K562 (cell line): Measurements from ENCODE around the gene CCND3. TPM values are rescaled to one million over a fixed set of nuclear protein-coding genes. Genes with fewer than 3 reads are reported as not detected.

Experiments used
- ARID1B ChIP-seq: fragments of 450-650 bp; IDR thresholded peaks from 2 replicates; pipeline ENCODE4 v1.6.1; 2016; ENCODE audit warnings: antibody characterized with exemption, mild to moderate bottlenecking, inconsistent platforms
- CHD4 ChIP-seq: fragments of 200-600 bp; sonication (generic); IDR thresholded peaks from 3 replicates; pipeline ENCODE4 v1.6.1; 2012; ENCODE audit warnings: low read depth, mild to moderate bottlenecking, mixed read lengths, low read length, inconsistent platforms; ENCODE audit not compliant: insufficient read depth, insufficient replicate concordance, poor library complexity, severe bottlenecking
- DPF2 ChIP-seq: fragments of 450-650 bp; IDR thresholded peaks from 2 replicates; pipeline ENCODE4 v1.6.1; 2016
- ELF1 ChIP-seq: fragments of 200-800 bp; sonication (Bioruptor generic); IDR thresholded peaks from 2 replicates; pipeline ENCODE4 v1.6.1; 2016; ENCODE audit warnings: missing genetic modification characterization, missing compliant biosample characterization
- ETV1 ChIP-seq: fragments of 450-650 bp; conservative IDR thresholded peaks from 2 replicates; pipeline ENCODE4 v1.6.1; 2016; ENCODE audit warnings: missing genetic modification characterization, control low read depth, low read depth, missing compliant biosample characterization
- ETV5 ChIP-seq: sonication (generic); formaldehyde crosslinking; IDR thresholded peaks from 2 replicates; pipeline ENCODE4 v1.4.0; 2020; ENCODE audit warnings: low read depth, mild to moderate bottlenecking, missing genetic modification reagents
- GABPA ChIP-seq: fragments of 200-800 bp; sonication (Bioruptor generic); conservative IDR thresholded peaks from 2 replicates; pipeline ENCODE4 v1.6.1; 2016; ENCODE audit warnings: low read depth, missing genetic modification characterization, missing compliant biosample characterization
- GATAD2A ChIP-seq: fragments of 450-650 bp; IDR thresholded peaks from 2 replicates; pipeline ENCODE4 v1.6.1; 2017
- LEF1 ChIP-seq: fragments of 450-650 bp; IDR thresholded peaks from 2 replicates; pipeline ENCODE4 v1.6.1; 2016; ENCODE audit warnings: mild to moderate bottlenecking
- MAFK ChIP-seq: IDR thresholded peaks from 2 replicates; pipeline ENCODE4 v1.6.1; 2011; ENCODE audit warnings: low read length, improper control_type of control experiment
- NR2C1 ChIP-seq, 2 experiments: fragments of 450-650 bp; IDR thresholded peaks; 2 replicates each; pipeline ENCODE4 v1.6.1; 2017; ENCODE audit warnings: mild to moderate bottlenecking in 2 of 2, antibody characterized with exemption in 1 of 2, inconsistent platforms in 1 of 2, missing compliant biosample characterization in 1 of 2, missing genetic modification characterization in 1 of 2
- NR2C2 ChIP-seq, 2 experiments: fragments of 200-800 bp in 1 of 2; sonication (Bioruptor generic) in 1 of 2; sonication (generic) in 1 of 2; formaldehyde crosslinking in 1 of 2; IDR thresholded peaks; 2 replicates each; pipeline versions ENCODE4 v1.6.1 to v1.8.0; 2016 to 2022; ENCODE audit warnings: mild to moderate bottlenecking in 1 of 2, missing compliant biosample characterization in 1 of 2, missing genetic modification characterization in 1 of 2, missing genetic modification reagents in 1 of 2
- PHF8 ChIP-seq: fragments of 200-600 bp; sonication (generic); IDR thresholded peaks from 2 replicates; pipeline ENCODE4 v1.6.1; 2012; ENCODE audit warnings: mixed run types, mild to moderate bottlenecking, inconsistent platforms, low read length, moderate library complexity, borderline replicate concordance
- POLR2AphosphoS5 ChIP-seq: IDR thresholded peaks from 2 replicates; pipeline ENCODE4 v1.6.1; 2011; ENCODE audit warnings: mild to moderate bottlenecking, low read depth, low read length, moderate library complexity; ENCODE audit not compliant: control insufficient read depth, insufficient read depth
- RAD21 ChIP-seq, 2 experiments: fragments of 250-450 bp in 1 of 2; fragments of 450-650 bp in 1 of 2; sonication (Bioruptor Pico) in 1 of 2; formaldehyde crosslinking in 1 of 2; IDR thresholded peaks in 1 of 2; conservative IDR thresholded peaks in 1 of 2; 2 replicates each; pipeline versions ENCODE4 v1.4.0 to v1.8.0; 2020 to 2022; ENCODE audit warnings: mild to moderate bottlenecking in 2 of 2, moderate library complexity in 1 of 2
- RCOR1 ChIP-seq, 2 experiments: IDR thresholded peaks; 2 replicates each; pipeline ENCODE4 v1.6.1; 2012; ENCODE audit warnings: low read depth in 2 of 2, low read length in 2 of 2, borderline replicate concordance in 1 of 2, improper control_type of control experiment in 1 of 2
- STAT5B ChIP-seq: fragments of 250-450 bp; sonication (Bioruptor Pico); IDR thresholded peaks from 2 replicates; pipeline ENCODE4 v1.8.0; 2021; ENCODE audit warnings: mild to moderate bottlenecking, inconsistent platforms
- ZNF644 ChIP-seq: fragments of 200-800 bp; sonication (Bioruptor generic); IDR thresholded peaks from 2 replicates; pipeline ENCODE4 v1.6.1; 2016; ENCODE audit warnings: low read depth, missing genetic modification characterization, missing compliant biosample characterization
- polyA plus RNA-seq, 8 experiments: library from polyadenylated mRNA; depleted of rRNA in 4 of 8; stranded (reverse) in 5 of 8; unstranded in 3 of 8; fragments of >200 nt; fragmentation: Nextera tagmentation in 2 of 8; fragmentation: Illumina TruSeq in 1 of 8; extraction: Ambion mirVana in 2 of 8; extraction: Trizol in 1 of 8; gene quantifications; 2 replicates each; pipeline versions ENCODE4 v1.2.1 to v1.2.3, GENCODE V29; 2011 to 2014; ENCODE audit warnings: inconsistent platforms in 1 of 8, missing spikeins in 1 of 8
- total RNA-seq, 7 experiments: library from RNA; depleted of rRNA in 6 of 7; stranded (reverse); fragments of >200 nt in 6 of 7; fragmentation: Illumina TruSeq in 2 of 7; extraction: Trizol in 2 of 7; gene quantifications; 2 replicates each; pipeline versions ENCODE4 v1.2.1 to v1.2.3, GENCODE V29; 2011 to 2021; ENCODE audit warnings: low replicate concordance in 1 of 7
- TF ChIP-seq, protein P1 (sequence below): fragments of 450-650 bp; formaldehyde crosslinking; IDR thresholded peaks from 2 replicates; pipeline ENCODE4 v1.4.0; 2020; ENCODE audit warnings: mild to moderate bottlenecking, moderate library complexity
- TF ChIP-seq, protein P2 (sequence below): fragments of 450-650 bp; formaldehyde crosslinking; IDR thresholded peaks from 2 replicates; pipeline ENCODE4 v1.4.0; 2022; ENCODE audit warnings: mild to moderate bottlenecking, moderate library complexity

CCND3 gene
- total and polyA plus RNA-seq, 9 of the 15 experiments (the other 6 are each of a cell fraction or from before 2014, with no cell fraction given), result 21.5 to 204 (median 97.4) TPM

DNA sequence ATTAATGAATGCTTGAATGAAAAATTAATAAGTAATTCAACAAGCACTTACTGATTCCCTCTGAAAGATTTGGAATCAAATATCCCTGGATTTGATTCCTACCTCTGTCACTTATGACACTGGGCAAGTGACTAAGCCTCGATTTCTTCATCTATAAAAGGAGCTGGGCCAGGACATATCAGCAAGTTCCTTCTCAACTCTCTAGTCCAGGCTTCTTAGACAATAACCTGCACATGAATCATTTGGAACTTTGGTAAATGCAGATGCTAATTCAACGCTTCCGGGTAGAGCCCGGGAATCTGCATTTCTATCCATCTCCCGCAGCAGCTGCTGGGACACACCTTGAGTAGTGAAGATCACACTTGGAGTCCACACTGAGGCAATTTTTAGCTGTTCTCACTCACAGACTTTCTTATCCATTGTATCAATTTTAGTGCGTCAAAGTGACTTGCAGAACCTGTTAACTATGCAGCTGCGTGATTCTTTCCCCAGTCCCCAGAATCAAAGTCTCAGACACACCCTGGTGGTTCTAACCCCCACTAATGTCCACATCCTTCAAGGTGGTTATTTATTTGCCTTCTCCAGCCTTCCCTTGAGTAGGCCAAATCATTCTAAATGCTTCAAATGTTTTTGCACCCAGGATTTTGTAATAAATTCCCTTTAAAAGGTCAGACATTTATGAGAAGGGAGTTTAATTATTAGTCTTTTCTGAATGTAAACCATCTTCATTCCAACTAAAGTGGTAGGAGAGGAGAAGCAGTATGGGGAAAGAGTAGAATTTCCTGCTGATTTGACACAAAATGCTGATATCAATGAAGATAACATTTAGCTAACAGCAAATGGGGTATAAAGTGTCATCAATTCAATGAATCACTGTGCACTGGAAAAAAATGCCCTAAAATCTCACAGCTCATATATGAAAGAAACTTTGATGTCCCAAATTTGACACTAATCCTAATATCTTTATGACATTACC, 26.0 kb upstream of the CCND3 start (continued):
- TF ChIP-seq MAFK (peak; percentile 43; the same call in 1 of the 2 replicates), CHD4 (peak; percentile 54), NR2C1 (IDR thresholded peaks at IDR 0.05) (no peak), NR2C1 (tag; IDR thresholded peaks at IDR 0.05) (0 out of 2 replicates have a peak, but pooled peaks have one; percentile 9), ELF1 (tag) (peak; percentile 96), RAD21 (CRISPR knock-in tag; conservative IDR thresholded peaks at IDR 0.05 in 1 of 2, IDR thresholded peaks at IDR 0.05 in 1 of 2) (peak; percentile 30 to 34; a peak in 3 of 4 replicates), ZNF644 (tag) (peak; percentile 86), RCOR1 (IDR thresholded peaks at IDR 0.05; ENCODE audit: borderline replicate concordance in 1 of 2, low read depth in 2 of 2, low read length in 2 of 2) (peak in 1 of 2 experiments; percentile 34; a peak in 2 of 4 replicates), GATAD2A (peak; percentile 62; the same call in 1 of the 2 replicates), LEF1 (no peak), POLR2AphosphoS5 (no peak), STAT5B (CRISPR knock-in tag) (peak; percentile 3; the same call in 1 of the 2 replicates), ETV1 (tag) (peak; percentile 90), PHF8 (peak; percentile 18; the same call in 1 of the 2 replicates), ARID1B (peak; percentile 5; the same call in 1 of the 2 replicates), DPF2 (peak; percentile 78), GABPA (tag) (peak; percentile 65), ETV5 (CRISPR knock-in tag) (0 out of 2 replicates have a peak, but pooled peaks have one; percentile 39), NR2C2 (CRISPR knock-in tag; IDR thresholded peaks at IDR 0.05) (no peak), NR2C2 (tag; IDR thresholded peaks at IDR 0.05) (peak; percentile 71)
- TF ChIP-seq, protein P1, sequence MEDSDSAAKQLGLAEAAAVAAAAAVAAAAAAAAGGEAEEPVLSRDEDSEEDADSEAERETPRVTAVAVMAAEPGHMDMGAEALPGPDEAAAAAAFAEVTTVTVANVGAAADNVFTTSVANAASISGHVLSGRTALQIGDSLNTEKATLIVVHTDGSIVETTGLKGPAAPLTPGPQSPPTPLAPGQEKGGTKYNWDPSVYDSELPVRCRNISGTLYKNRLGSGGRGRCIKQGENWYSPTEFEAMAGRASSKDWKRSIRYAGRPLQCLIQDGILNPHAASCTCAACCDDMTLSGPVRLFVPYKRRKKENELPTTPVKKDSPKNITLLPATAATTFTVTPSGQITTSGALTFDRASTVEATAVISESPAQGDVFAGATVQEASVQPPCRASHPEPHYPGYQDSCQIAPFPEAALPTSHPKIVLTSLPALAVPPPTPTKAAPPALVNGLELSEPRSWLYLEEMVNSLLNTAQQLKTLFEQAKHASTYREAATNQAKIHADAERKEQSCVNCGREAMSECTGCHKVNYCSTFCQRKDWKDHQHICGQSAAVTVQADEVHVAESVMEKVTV (CRISPR knock-in tag), result peak; percentile 37; the same call in 1 of the 2 replicates
- TF ChIP-seq, protein P2, sequence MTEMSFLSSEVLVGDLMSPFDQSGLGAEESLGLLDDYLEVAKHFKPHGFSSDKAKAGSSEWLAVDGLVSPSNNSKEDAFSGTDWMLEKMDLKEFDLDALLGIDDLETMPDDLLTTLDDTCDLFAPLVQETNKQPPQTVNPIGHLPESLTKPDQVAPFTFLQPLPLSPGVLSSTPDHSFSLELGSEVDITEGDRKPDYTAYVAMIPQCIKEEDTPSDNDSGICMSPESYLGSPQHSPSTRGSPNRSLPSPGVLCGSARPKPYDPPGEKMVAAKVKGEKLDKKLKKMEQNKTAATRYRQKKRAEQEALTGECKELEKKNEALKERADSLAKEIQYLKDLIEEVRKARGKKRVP (CRISPR knock-in tag), result peak; percentile 66; the same call in 1 of the 2 replicates
